Neural progenitor cell (in vitro differentiated cells): ENCODE data around the gene IRGC. TPM values are rescaled to one million over a fixed set of nuclear protein-coding genes. Genes with fewer than 3 reads are reported as not detected.

Experiments used
- DNase-seq: peaks from one replicate; pipeline ENCODE4 v3.0.0-alpha.2; 2016; ENCODE audit warnings: low spot score
- H2AFZ ChIP-seq: fragments of 200-600 bp; sonication (generic); replicated peaks from 2 replicates; pipeline ENCODE4 v1.6.1; 2016; ENCODE audit warnings: antibody characterized with exemption
- H3F3A ChIP-seq: fragments of 200-600 bp; sonication (generic); 2 replicates; pipeline ENCODE4 v1.6.1; 2016; ENCODE audit warnings: antibody characterized with exemption, low read depth
- H3K27ac ChIP-seq: fragments of 200-600 bp; sonication (generic); 2 replicates; pipeline ENCODE4 v1.5.1; 2016; ENCODE audit warnings: mild to moderate bottlenecking
- H3K27me3 ChIP-seq: fragments of 200-600 bp; sonication (generic); 2 replicates; pipeline ENCODE4 v1.6.1; 2016; ENCODE audit warnings: mild to moderate bottlenecking, moderate library complexity
- H3K36me3 ChIP-seq: fragments of 200-600 bp; sonication (generic); 2 replicates; pipeline ENCODE4 v1.5.1; 2016
- H3K4me1 ChIP-seq: fragments of 200-600 bp; sonication (generic); 2 replicates; pipeline ENCODE4 v1.6.1; 2016; ENCODE audit warnings: mixed run types
- H3K4me2 ChIP-seq: fragments of 200-600 bp; sonication (generic); 2 replicates; pipeline ENCODE4 v1.6.1; 2016
- H3K4me3 ChIP-seq: fragments of 200-600 bp; sonication (generic); 2 replicates; pipeline ENCODE4 v1.5.1; 2016
- H3K79me2 ChIP-seq: fragments of 200-600 bp; sonication (generic); 2 replicates; pipeline ENCODE4 v1.6.1; 2016; ENCODE audit warnings: low read depth
- H3K9ac ChIP-seq: fragments of 200-600 bp; sonication (generic); 2 replicates; pipeline ENCODE4 v1.6.1; 2016
- H3K9me3 ChIP-seq: fragments of 200-600 bp; sonication (generic); 2 replicates; pipeline ENCODE4 v1.5.1; 2016; ENCODE audit warnings: low read depth
- H4K20me1 ChIP-seq: fragments of 200-600 bp; sonication (generic); 2 replicates; pipeline ENCODE4 v1.6.1; 2016; ENCODE audit warnings: low read depth
- H3K27ac Mint-ChIP-seq: 3 replicates; pipeline ENCODE4 v1.8.0; 2021; ENCODE audit warnings: mixed read lengths
- H3K27me3 Mint-ChIP-seq: 2 replicates; pipeline ENCODE4 v1.8.0; 2022; ENCODE audit warnings: low read depth, mild to moderate bottlenecking, inconsistent platforms, moderate library complexity, mixed read lengths; ENCODE audit not compliant: insufficient read depth
- H3K36me3 Mint-ChIP-seq: 3 replicates; pipeline ENCODE4 v1.8.0; 2021; ENCODE audit warnings: mixed read lengths
- H3K4me1 Mint-ChIP-seq: 3 replicates; pipeline ENCODE4 v1.8.0; 2021; ENCODE audit warnings: mixed read lengths
- H3K4me3 Mint-ChIP-seq: 3 replicates; pipeline ENCODE4 v1.8.0; 2021; ENCODE audit warnings: mild to moderate bottlenecking, moderate library complexity, mixed read lengths
- H3K9me3 Mint-ChIP-seq: 3 replicates; pipeline ENCODE4 v1.8.0; 2020; ENCODE audit warnings: mixed read lengths
- CTCF ChIP-seq: fragments of 200-600 bp; sonication (generic); IDR thresholded peaks from 2 replicates; pipeline ENCODE4 v1.5.1; 2017; ENCODE audit warnings: antibody characterized with exemption, mild to moderate bottlenecking
- EZH2 ChIP-seq: fragments of 200-600 bp; sonication (generic); IDR thresholded peaks from 2 replicates; pipeline ENCODE4 v1.6.1; 2017; ENCODE audit warnings: antibody characterized with exemption, mild to moderate bottlenecking, moderate library complexity
- EZH2phosphoT487 ChIP-seq: fragments of 200-600 bp; sonication (generic); IDR thresholded peaks from 2 replicates; pipeline ENCODE4 v1.6.1; 2017; ENCODE audit warnings: antibody characterized with exemption
- total RNA-seq: library from RNA; depleted of rRNA; stranded (reverse); fragments of >200 nt; gene quantifications from 2 replicates; pipeline ENCODE4 v1.2.3, GENCODE V29; 2015; ENCODE audit warnings: low replicate concordance

The IRGC gene
- total RNA-seq, 1 donor from 2014 or later: not detected

- no peaks in the 10 kb centered on the region for H3K36me3 Mint-ChIP-seq
- H3F3A ChIP-seq: no peaks in the 10 kb centered on the region
- no peak overlapping the region for H3K4me3 ChIP-seq
- H3K36me3 ChIP-seq: no peaks in the 10 kb centered on the region
- H3K9ac ChIP-seq: no peak overlapping the region
- H2AFZ ChIP-seq: no peak overlapping the region
- H3K4me1 ChIP-seq: no peaks in the 10 kb centered on the region
- no peaks in the 10 kb centered on the region for H3K9me3 Mint-ChIP-seq
- H4K20me1 ChIP-seq: no peaks in the 10 kb centered on the region
- H3K4me2 ChIP-seq: no peak overlapping the region
- no peak overlapping the region for H3K4me3 Mint-ChIP-seq
- H3K27ac ChIP-seq: no peak overlapping the region
- TF ChIP-seq EZH2phosphoT487 (no peak), CTCF (no peak), EZH2 (no peak)
- no peak overlapping the region for H3K27ac Mint-ChIP-seq
- H3K4me1 Mint-ChIP-seq: peaks cover 4% of the 10 kb centered on the region
- no peak for DNase-seq
- H3K9me3 ChIP-seq: no peaks in the 10 kb centered on the region
- H3K27me3 ChIP-seq: peaks cover 38% of the 10 kb centered on the region
- H3K79me2 ChIP-seq: no peaks in the 10 kb centered on the region
- H3K27me3 Mint-ChIP-seq: peaks cover 32% of the 10 kb centered on the region
Observed at GRCh38 chr19:43767818-43768217, 51.9 kb downstream of the IRGC start.

- Histone ChIP-seq H3K9ac (no peak overlapping the region), H3K36me3 (no peaks in the 10 kb centered on the region), H2AFZ (no peak overlapping the region), H3K4me1 (peaks cover 3% of the 10 kb centered on the region), H3K4me2 (no peak overlapping the region), H3K4me3 (no peak overlapping the region), H4K20me1 (no peaks in the 10 kb centered on the region), H3F3A (peaks cover 2% of the 10 kb centered on the region), H3K9me3 (no peaks in the 10 kb centered on the region), H3K79me2 (no peaks in the 10 kb centered on the region), H3K27me3 (peaks cover 44% of the 10 kb centered on the region), H3K27ac (no peak overlapping the region)
- Mint-ChIP-seq H3K4me1 (peaks cover 6% of the 10 kb centered on the region), H3K4me3 (peak overlapping the region; percentile 43), H3K27ac (no peak overlapping the region), H3K9me3 (no peaks in the 10 kb centered on the region), H3K27me3 (peaks cover 31% of the 10 kb centered on the region), H3K36me3 (no peaks in the 10 kb centered on the region)
- TF ChIP-seq EZH2phosphoT487 (no peak), EZH2 (no peak), CTCF (no peak)
- DNase-seq: no peak
Observed at GRCh38 chr19:43768273-43769050, 52.6 kb downstream of the IRGC start.

- Mint-ChIP-seq H3K4me1 (peaks cover 12% of the 10 kb centered on the region), H3K4me3 (no peak overlapping the region), H3K27ac (peak overlapping the region; percentile 69), H3K9me3 (no peaks in the 10 kb centered on the region), H3K36me3 (no peaks in the 10 kb centered on the region), H3K27me3 (peaks cover 35% of the 10 kb centered on the region)
- H3F3A ChIP-seq: peaks cover 7% of the 10 kb centered on the region
- peaks cover 11% of the 10 kb centered on the region for H3K4me1 ChIP-seq
- no peak overlapping the region for H3K4me3 ChIP-seq
- no peak overlapping the region for H3K4me2 ChIP-seq
- no peak overlapping the region for H3K27ac ChIP-seq
- H3K27me3 ChIP-seq: peaks cover 52% of the 10 kb centered on the region
- no peaks in the 10 kb centered on the region for H3K9me3 ChIP-seq
- H4K20me1 ChIP-seq: no peaks in the 10 kb centered on the region
- no peak overlapping the region for H2AFZ ChIP-seq
- no peaks in the 10 kb centered on the region for H3K36me3 ChIP-seq
- H3K9ac ChIP-seq: no peak overlapping the region
- H3K79me2 ChIP-seq: no peaks in the 10 kb centered on the region
- DNase-seq: no peak
- no peak for TF ChIP-seq EZH2
- no peak for TF ChIP-seq EZH2phosphoT487
- no peak for TF ChIP-seq CTCF
Observed at GRCh38 chr19:43769256-43769655, 53.4 kb downstream of the IRGC start.

Other genes starting within 250 kb of the IRGC start
- 3.4 and 21.9 TPM in 2 replicates for gene PHLDB3, start 211.3 kb upstream of the IRGC start, total RNA-seq
- 13.6 and 27.8 TPM in 2 replicates for gene ETHE1, start 188.9 kb upstream of the IRGC start, total RNA-seq
- gene ZNF575, start 182.9 kb upstream of the IRGC start, total RNA-seq: not detected in 2 replicates
- 33.8 and 88.8 TPM in 2 replicates for gene XRCC1, start 140.5 kb upstream of the IRGC start, total RNA-seq
- gene PINLYP, start 140.3 kb upstream of the IRGC start, total RNA-seq: 4.0 and 8.6 TPM in 2 replicates
- gene IRGQ, start 119.9 kb upstream of the IRGC start, total RNA-seq: 27.4 and 31.5 TPM in 2 replicates
- 6.8 and 9.0 TPM in 2 replicates for gene ZNF576, start 119.5 kb upstream of the IRGC start, total RNA-seq
- 0.25 TPM in 1 of 2 replicates, not detected in the other for gene SRRM5, start 104.0 kb upstream of the IRGC start, total RNA-seq
- 18.5 and 57.7 TPM in 2 replicates for gene ZNF428, start 96.4 kb upstream of the IRGC start, total RNA-seq
- gene CADM4, start 76.2 kb upstream of the IRGC start, total RNA-seq: 7.7 and 28.6 TPM in 2 replicates
- 12.9 and 36.5 TPM in 2 replicates for gene PLAUR, start 45.9 kb upstream of the IRGC start, total RNA-seq
- 33.1 and 33.4 TPM in 2 replicates for gene SMG9, start 38.9 kb downstream of the IRGC start, total RNA-seq
- 0.40 TPM in 1 of 2 replicates, not detected in the other for gene KCNN4, start 64.9 kb downstream of the IRGC start, total RNA-seq
- 0.12 TPM in 1 of 2 replicates, not detected in the other for gene LYPD5, start 86.4 kb downstream of the IRGC start, total RNA-seq
- gene ZNF283, start 111.2 kb downstream of the IRGC start, total RNA-seq: 13.4 and 19.8 TPM in 2 replicates
- 4.9 and 5.2 TPM in 2 replicates for gene ZNF404, start 167.9 kb downstream of the IRGC start, total RNA-seq
- gene ZNF45, start 219.2 kb downstream of the IRGC start, total RNA-seq: 13.1 and 16.1 TPM in 2 replicates
- 12.2 and 14.0 TPM in 2 replicates for gene ZNF221, start 235.2 kb downstream of the IRGC start, total RNA-seq